ENCODE results near the gene PLCB4.

The PLCB4 gene

DNA sequence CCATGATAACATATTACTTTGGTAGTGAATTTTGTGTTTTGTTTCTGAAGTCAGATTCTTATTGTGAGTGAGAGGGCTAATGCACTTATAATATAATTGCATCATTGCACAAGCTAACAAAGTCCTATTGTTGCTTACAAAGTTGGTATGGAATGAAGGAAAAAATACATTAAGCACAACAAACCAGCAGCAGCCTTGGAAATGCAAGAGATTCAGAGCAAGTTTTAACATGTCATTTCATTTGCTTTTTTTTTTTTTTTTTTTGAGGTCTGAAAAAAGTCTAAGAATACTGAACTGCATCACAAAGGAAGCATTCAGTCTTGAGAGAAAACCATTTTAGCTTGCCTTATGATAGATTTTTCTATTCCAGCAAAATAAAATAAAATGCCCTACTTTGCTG lies 57.6 kb downstream of the PLCB4 start (continued):
- TF ChIP-seq, protein P1, sequence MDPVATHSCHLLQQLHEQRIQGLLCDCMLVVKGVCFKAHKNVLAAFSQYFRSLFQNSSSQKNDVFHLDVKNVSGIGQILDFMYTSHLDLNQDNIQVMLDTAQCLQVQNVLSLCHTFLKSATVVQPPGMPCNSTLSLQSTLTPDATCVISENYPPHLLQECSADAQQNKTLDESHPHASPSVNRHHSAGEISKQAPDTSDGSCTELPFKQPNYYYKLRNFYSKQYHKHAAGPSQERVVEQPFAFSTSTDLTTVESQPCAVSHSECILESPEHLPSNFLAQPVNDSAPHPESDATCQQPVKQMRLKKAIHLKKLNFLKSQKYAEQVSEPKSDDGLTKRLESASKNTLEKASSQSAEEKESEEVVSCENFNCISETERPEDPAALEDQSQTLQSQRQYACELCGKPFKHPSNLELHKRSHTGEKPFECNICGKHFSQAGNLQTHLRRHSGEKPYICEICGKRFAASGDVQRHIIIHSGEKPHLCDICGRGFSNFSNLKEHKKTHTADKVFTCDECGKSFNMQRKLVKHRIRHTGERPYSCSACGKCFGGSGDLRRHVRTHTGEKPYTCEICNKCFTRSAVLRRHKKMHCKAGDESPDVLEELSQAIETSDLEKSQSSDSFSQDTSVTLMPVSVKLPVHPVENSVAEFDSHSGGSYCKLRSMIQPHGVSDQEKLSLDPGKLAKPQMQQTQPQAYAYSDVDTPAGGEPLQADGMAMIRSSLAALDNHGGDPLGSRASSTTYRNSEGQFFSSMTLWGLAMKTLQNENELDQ (tag by site-specific recombination; IDR thresholded peaks at IDR 0.05; ENCODE audit: low read depth), result no peak
- no peak for TF ChIP-seq MEIS1 (CRISPR knock-in tag; IDR thresholded peaks at IDR 0.05; ENCODE audit: borderline replicate concordance)
- TF ChIP-seq ZNF23 (tag by site-specific recombination; IDR thresholded peaks at IDR 0.05; ENCODE audit: borderline replicate concordance), result no peak
- TF ChIP-seq, protein P2, sequence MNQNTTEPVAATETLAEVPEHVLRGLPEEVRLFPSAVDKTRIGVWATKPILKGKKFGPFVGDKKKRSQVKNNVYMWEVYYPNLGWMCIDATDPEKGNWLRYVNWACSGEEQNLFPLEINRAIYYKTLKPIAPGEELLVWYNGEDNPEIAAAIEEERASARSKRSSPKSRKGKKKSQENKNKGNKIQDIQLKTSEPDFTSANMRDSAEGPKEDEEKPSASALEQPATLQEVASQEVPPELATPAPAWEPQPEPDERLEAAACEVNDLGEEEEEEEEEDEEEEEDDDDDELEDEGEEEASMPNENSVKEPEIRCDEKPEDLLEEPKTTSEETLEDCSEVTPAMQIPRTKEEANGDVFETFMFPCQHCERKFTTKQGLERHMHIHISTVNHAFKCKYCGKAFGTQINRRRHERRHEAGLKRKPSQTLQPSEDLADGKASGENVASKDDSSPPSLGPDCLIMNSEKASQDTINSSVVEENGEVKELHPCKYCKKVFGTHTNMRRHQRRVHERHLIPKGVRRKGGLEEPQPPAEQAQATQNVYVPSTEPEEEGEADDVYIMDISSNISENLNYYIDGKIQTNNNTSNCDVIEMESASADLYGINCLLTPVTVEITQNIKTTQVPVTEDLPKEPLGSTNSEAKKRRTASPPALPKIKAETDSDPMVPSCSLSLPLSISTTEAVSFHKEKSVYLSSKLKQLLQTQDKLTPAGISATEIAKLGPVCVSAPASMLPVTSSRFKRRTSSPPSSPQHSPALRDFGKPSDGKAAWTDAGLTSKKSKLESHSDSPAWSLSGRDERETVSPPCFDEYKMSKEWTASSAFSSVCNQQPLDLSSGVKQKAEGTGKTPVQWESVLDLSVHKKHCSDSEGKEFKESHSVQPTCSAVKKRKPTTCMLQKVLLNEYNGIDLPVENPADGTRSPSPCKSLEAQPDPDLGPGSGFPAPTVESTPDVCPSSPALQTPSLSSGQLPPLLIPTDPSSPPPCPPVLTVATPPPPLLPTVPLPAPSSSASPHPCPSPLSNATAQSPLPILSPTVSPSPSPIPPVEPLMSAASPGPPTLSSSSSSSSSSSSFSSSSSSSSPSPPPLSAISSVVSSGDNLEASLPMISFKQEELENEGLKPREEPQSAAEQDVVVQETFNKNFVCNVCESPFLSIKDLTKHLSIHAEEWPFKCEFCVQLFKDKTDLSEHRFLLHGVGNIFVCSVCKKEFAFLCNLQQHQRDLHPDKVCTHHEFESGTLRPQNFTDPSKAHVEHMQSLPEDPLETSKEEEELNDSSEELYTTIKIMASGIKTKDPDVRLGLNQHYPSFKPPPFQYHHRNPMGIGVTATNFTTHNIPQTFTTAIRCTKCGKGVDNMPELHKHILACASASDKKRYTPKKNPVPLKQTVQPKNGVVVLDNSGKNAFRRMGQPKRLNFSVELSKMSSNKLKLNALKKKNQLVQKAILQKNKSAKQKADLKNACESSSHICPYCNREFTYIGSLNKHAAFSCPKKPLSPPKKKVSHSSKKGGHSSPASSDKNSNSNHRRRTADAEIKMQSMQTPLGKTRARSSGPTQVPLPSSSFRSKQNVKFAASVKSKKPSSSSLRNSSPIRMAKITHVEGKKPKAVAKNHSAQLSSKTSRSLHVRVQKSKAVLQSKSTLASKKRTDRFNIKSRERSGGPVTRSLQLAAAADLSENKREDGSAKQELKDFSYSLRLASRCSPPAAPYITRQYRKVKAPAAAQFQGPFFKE (tag by site-specific recombination; IDR thresholded peaks at IDR 0.05; ENCODE audit: borderline replicate concordance), result no peak
- no peak for TF ChIP-seq ZNF211 (tag by site-specific recombination; IDR thresholded peaks at IDR 0.05; ENCODE audit: low read depth)
- TF ChIP-seq ZNF423 (tag by site-specific recombination; IDR thresholded peaks at IDR 0.05), result no peak

DNA sequence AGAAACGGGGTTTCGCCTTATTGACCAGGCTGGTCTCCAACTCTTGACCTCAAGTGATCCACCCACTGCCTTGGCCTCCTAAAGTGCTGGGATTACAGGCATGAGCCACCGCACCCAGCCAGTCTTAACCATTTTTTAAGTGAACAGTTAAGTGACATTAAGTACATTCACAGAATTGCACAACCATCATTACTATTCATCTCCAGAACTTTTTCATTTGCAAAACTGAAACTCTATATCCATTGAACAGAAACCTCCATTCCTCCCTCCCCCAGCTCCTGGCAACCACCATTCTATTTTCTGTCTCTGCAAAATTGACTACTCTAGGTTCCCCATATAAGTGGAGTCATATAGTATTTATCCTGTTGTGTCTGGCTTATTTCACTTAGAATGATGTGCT lies 59.7 kb downstream of the PLCB4 start:
- Histone ChIP-seq H3K9me3 (ENCODE audit: control insufficient read depth, insufficient read depth, low read depth, low read length) (no peaks in the 10 kb centered on the region), H3K36me3 (ENCODE audit: control insufficient read depth in 2 of 2, insufficient read depth in 1 of 2, low read length in 2 of 2) (no peaks in the 10 kb centered on the region), H3K4me1 (ENCODE audit: control insufficient read depth, insufficient read depth, low read length) (no peaks in the 10 kb centered on the region), H3K4me3 (ENCODE audit: low read depth, low read length) (no peak overlapping the region), H3K27ac (ENCODE audit: extremely low read depth, low read depth, low read length) (no peak overlapping the region)
- no peak for TF ChIP-seq TCF7L2 (IDR thresholded peaks at IDR 0.05; ENCODE audit: borderline replicate concordance, low read depth, low read length)
- TF ChIP-seq ZNF596 (tag by site-specific recombination; IDR thresholded peaks at IDR 0.05), result no peak
- no peak for TF ChIP-seq ZNF654 (tag by site-specific recombination; IDR thresholded peaks at IDR 0.05; ENCODE audit: low read depth)
- no peak for TF ChIP-seq ZNF350 (tag by site-specific recombination; IDR thresholded peaks at IDR 0.05)
- TF ChIP-seq ZNF433 (tag by site-specific recombination; IDR thresholded peaks at IDR 0.05; ENCODE audit: low read depth), result no peak
- TF ChIP-seq KLF8 (tag by site-specific recombination; IDR thresholded peaks at IDR 0.05), result no peak
- TF ChIP-seq, protein P3, sequence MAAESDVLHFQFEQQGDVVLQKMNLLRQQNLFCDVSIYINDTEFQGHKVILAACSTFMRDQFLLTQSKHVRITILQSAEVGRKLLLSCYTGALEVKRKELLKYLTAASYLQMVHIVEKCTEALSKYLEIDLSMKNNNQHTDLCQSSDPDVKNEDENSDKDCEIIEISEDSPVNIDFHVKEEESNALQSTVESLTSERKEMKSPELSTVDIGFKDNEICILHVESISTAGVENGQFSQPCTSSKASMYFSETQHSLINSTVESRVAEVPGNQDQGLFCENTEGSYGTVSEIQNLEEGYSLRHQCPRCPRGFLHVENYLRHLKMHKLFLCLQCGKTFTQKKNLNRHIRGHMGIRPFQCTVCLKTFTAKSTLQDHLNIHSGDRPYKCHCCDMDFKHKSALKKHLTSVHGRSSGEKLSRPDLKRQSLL (tag by site-specific recombination; IDR thresholded peaks at IDR 0.05), result no peak
- no peak for TF ChIP-seq ZNF521 (tag by site-specific recombination; IDR thresholded peaks at IDR 0.05)
- TF ChIP-seq, protein P4, sequence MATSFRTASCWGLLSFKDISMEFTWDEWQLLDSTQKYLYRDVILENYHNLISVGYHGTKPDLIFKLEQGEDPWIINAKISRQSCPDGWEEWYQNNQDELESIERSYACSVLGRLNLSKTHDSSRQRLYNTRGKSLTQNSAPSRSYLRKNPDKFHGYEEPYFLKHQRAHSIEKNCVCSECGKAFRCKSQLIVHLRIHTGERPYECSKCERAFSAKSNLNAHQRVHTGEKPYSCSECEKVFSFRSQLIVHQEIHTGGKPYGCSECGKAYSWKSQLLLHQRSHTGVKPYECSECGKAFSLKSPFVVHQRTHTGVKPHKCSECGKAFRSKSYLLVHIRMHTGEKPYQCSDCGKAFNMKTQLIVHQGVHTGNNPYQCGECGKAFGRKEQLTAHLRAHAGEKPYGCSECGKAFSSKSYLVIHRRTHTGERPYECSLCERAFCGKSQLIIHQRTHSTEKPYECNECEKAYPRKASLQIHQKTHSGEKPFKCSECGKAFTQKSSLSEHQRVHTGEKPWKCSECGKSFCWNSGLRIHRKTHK (tag by site-specific recombination; IDR thresholded peaks at IDR 0.05), result no peak
- no peak for TF ChIP-seq ZNF184 (tag by site-specific recombination; IDR thresholded peaks at IDR 0.05)
- TF ChIP-seq ZNF777 (tag by site-specific recombination; IDR thresholded peaks at IDR 0.05; ENCODE audit: borderline replicate concordance), result no peak
- no peak for TF ChIP-seq ZFHX2 (tag by site-specific recombination; conservative IDR thresholded peaks at IDR 0.05)
- no peak for TF ChIP-seq GFI1B (tag by site-specific recombination; IDR thresholded peaks at IDR 0.05)
- TF ChIP-seq, protein P5, sequence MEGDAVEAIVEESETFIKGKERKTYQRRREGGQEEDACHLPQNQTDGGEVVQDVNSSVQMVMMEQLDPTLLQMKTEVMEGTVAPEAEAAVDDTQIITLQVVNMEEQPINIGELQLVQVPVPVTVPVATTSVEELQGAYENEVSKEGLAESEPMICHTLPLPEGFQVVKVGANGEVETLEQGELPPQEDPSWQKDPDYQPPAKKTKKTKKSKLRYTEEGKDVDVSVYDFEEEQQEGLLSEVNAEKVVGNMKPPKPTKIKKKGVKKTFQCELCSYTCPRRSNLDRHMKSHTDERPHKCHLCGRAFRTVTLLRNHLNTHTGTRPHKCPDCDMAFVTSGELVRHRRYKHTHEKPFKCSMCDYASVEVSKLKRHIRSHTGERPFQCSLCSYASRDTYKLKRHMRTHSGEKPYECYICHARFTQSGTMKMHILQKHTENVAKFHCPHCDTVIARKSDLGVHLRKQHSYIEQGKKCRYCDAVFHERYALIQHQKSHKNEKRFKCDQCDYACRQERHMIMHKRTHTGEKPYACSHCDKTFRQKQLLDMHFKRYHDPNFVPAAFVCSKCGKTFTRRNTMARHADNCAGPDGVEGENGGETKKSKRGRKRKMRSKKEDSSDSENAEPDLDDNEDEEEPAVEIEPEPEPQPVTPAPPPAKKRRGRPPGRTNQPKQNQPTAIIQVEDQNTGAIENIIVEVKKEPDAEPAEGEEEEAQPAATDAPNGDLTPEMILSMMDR (tag by site-specific recombination; IDR thresholded peaks at IDR 0.05), result no peak
- no peak for TF ChIP-seq ZBTB1 (tag by site-specific recombination; IDR thresholded peaks at IDR 0.05)
- TF ChIP-seq SP7 (tag by site-specific recombination; IDR thresholded peaks at IDR 0.05), result no peak
- POLR2A ChIA-PET, result no interaction called here
- CTCF ChIA-PET, result no interaction called here

Data from HEK293 (cell line).